H1 (cell line): ENCODE data around the gene MYLK. TPM values are rescaled to one million over a fixed set of nuclear protein-coding genes. Genes with fewer than 3 reads are reported as not detected.

ENCODE experiments used
- EZH2 ChIP-seq: fragments of 200-600 bp; sonication (generic); IDR thresholded peaks from 2 replicates; pipeline ENCODE4 v1.7.1; 2012; ENCODE audit warnings: low read depth, mild to moderate bottlenecking, moderate library complexity, low read length, inconsistent platforms; ENCODE audit not compliant: severe bottlenecking
- MAFK ChIP-seq: IDR thresholded peaks from 2 replicates; pipeline ENCODE4 v1.6.1; 2012; ENCODE audit warnings: low read depth, mild to moderate bottlenecking, improper control_type of control experiment, low read length
- polyA plus RNA-seq, 7 experiments: library from polyadenylated mRNA; depleted of rRNA in 3 of 7; stranded (reverse) in 5 of 7; unstranded in 2 of 7; fragments of >200 nt in 5 of 7; fragments of 200-250 nt in 2 of 7; gene quantifications; 1 replicate in 5 of 7; 2 replicates in 1 of 7; 4 replicates in 1 of 7; pipeline versions ENCODE4 v1.2.1 to v1.2.3, GENCODE V29; 2011 to 2013; ENCODE audit warnings: missing spikeins in 2 of 7, mixed read lengths in 2 of 7
- total RNA-seq: library from RNA; stranded (reverse); fragmentation: NEBNext Ultra II Directional; extraction: Animal tissue kit (Norgen Biotek cat#: 25700); gene quantifications from 2 replicates; pipeline ENCODE4 v1.2.1, GENCODE V29; 2021

The MYLK gene
- total and polyA plus RNA-seq, 2 of the 8 experiments (the other 6 are each of a cell fraction or from before 2014, with no cell fraction given), result 11.6 to 21.3 TPM

- no peak for TF ChIP-seq EZH2
- no peak for TF ChIP-seq MAFK
Measured at GRCh38 chr3:123743121-123743520, 141.0 kb downstream of the MYLK start (continued).
